SK-N-SH treated with all-trans-retinoic acid at 6 μM for 48 hours (cell line): Measurements from ENCODE around the gene RET.

Experiments used
- ARNTL ChIP-seq: fragments of 450-650 bp; formaldehyde crosslinking; IDR thresholded peaks from 2 replicates; pipeline ENCODE4 v1.5.0; 2020; ENCODE audit warnings: low read depth, mild to moderate bottlenecking, moderate library complexity, borderline replicate concordance
- ZFP3 ChIP-seq: fragments of 250-450 bp; sonication (Bioruptor Pico); IDR thresholded peaks from 2 replicates; pipeline ENCODE4 v1.5.0; 2020; ENCODE audit warnings: mild to moderate bottlenecking, moderate library complexity
- ZFP30 ChIP-seq: fragments of 450-650 bp; formaldehyde crosslinking; IDR thresholded peaks from 2 replicates; pipeline ENCODE4 v1.5.0; 2022; ENCODE audit warnings: mild to moderate bottlenecking, moderate library complexity
- ZNF70 ChIP-seq: fragments of 450-650 bp; formaldehyde crosslinking; IDR thresholded peaks from 2 replicates; pipeline ENCODE4 v1.5.0; 2020; ENCODE audit warnings: mild to moderate bottlenecking, moderate library complexity

DNA sequence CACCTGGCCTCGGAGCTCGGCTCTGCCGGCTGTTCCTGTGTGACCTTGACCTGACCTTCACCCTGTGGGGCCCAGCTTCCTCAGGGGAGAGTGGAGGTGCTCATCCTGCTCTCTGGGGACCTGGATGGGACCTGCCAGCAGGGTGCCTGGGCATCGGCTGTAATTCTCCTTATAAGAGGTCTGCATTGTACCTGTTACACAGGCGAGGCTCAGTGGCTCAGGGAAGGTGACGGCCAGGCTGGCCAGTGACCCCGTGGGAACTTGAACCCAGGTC lies 29.0 kb downstream of the RET start:
- TF ChIP-seq ARNTL (CRISPR knock-in tag), result no peak
- TF ChIP-seq ZFP3 (CRISPR knock-in tag), result no peak
- no peak for TF ChIP-seq ZNF70
- no peak for TF ChIP-seq ZFP30 (CRISPR knock-in tag)
